ENCODE measurements around the gene PDC. TPM values are rescaled to one million over a fixed set of nuclear protein-coding genes. Genes with fewer than 3 reads are reported as not detected.
"Not testable (repeated sequence)": the region's sequence is repeated elsewhere in the genome, so short reads cannot be mapped to it uniquely, and the experiment has no call there.

PDC gene
- polyA plus RNA-seq, 1 donor (not counting 4 experiments of a cell fraction or from before 2014, with no cell fraction given), result not detected

GRCh38 chr1:186463926-186464325, 3.0 kb upstream of the PDC start:
- Histone ChIP-seq H3K9me3 (ENCODE audit: control insufficient read depth, low read depth, low read length) (no peaks in the 10 kb centered on the region), H3K36me3 (ENCODE audit: control insufficient read depth in 2 of 2, extremely low read depth in 1 of 2, insufficient read depth in 2 of 2, low read length in 2 of 2) (no peaks in the 10 kb centered on the region), H3K4me2 (ENCODE audit: control insufficient read depth, extremely low read depth, insufficient read depth, low read depth, low read length) (no peak overlapping the region), H3K27ac (ENCODE audit: control insufficient read depth, insufficient read depth, low read length) (no peak overlapping the region), H2AFZ (ENCODE audit: control insufficient read depth, low read length) (no peak overlapping the region), H3K9me1 (ENCODE audit: control insufficient read depth, extremely low read depth, insufficient read depth, low read length) (no peaks in the 10 kb centered on the region), H3K79me2 (ENCODE audit: control insufficient read depth, insufficient read depth, low read length) (no peaks in the 10 kb centered on the region), H3K27me3 (ENCODE audit: control insufficient read depth, extremely low read depth, insufficient read depth, low read length) (no peaks in the 10 kb centered on the region), H3K9ac (ENCODE audit: control insufficient read depth, extremely low read depth, insufficient read depth, low read length) (no peak overlapping the region), H3K4me1 (ENCODE audit: control insufficient read depth, extremely low read depth, insufficient read depth, low read length) (no peaks in the 10 kb centered on the region), H3K4me3 (ENCODE audit: control insufficient read depth in 2 of 3, extremely low read depth in 1 of 3, insufficient read depth in 2 of 3, low read depth in 1 of 3, low read length in 3 of 3) (no peak overlapping the region), H4K20me1 (ENCODE audit: control insufficient read depth, extremely low read depth, insufficient read depth, low read length) (no peaks in the 10 kb centered on the region)
- FAIRE-seq (no peak), DNase-seq (ENCODE audit: low read depth, low spot score) (no peak)
- dilution Hi-C loops (cut with MboI; ENCODE audit: extremely low pct_ligation_motif_present, low sequenced_read_pairs), result no loop called here
- TF ChIP-seq EZH2 (IDR thresholded peaks at IDR 0.05; ENCODE audit: low read length), result no peak
- TF ChIP-seq CTCF (optimal IDR thresholded peaks at IDR 0.05 in 1 of 3, IDR thresholded peaks at IDR 0.05 in 1 of 3, conservative IDR thresholded peaks at IDR 0.05 in 1 of 3; ENCODE audit: extremely low read depth in 1 of 3, insufficient read depth in 2 of 3, low read length in 3 of 3), result no peak

- Histone ChIP-seq H3K4me1 (ENCODE audit: control insufficient read depth, extremely low read depth, insufficient read depth, low read length) (no peaks in the 10 kb centered on the region), H3K4me2 (ENCODE audit: control insufficient read depth, extremely low read depth, insufficient read depth, low read depth, low read length) (no peak overlapping the region), H3K79me2 (ENCODE audit: control insufficient read depth, insufficient read depth, low read length) (no peaks in the 10 kb centered on the region), H3K36me3 (ENCODE audit: control insufficient read depth in 2 of 2, extremely low read depth in 1 of 2, insufficient read depth in 2 of 2, low read length in 2 of 2) (no peaks in the 10 kb centered on the region), H3K9ac (ENCODE audit: control insufficient read depth, extremely low read depth, insufficient read depth, low read length) (no peak overlapping the region), H3K9me3 (ENCODE audit: control insufficient read depth, low read depth, low read length) (no peaks in the 10 kb centered on the region), H2AFZ (ENCODE audit: control insufficient read depth, low read length) (no peak overlapping the region), H3K9me1 (ENCODE audit: control insufficient read depth, extremely low read depth, insufficient read depth, low read length) (no peaks in the 10 kb centered on the region), H3K27me3 (ENCODE audit: control insufficient read depth, extremely low read depth, insufficient read depth, low read length) (no peaks in the 10 kb centered on the region), H3K27ac (ENCODE audit: control insufficient read depth, insufficient read depth, low read length) (no peak overlapping the region), H4K20me1 (ENCODE audit: control insufficient read depth, extremely low read depth, insufficient read depth, low read length) (no peaks in the 10 kb centered on the region), H3K4me3 (ENCODE audit: control insufficient read depth in 2 of 3, extremely low read depth in 1 of 3, insufficient read depth in 2 of 3, low read depth in 1 of 3, low read length in 3 of 3) (no peak overlapping the region)
- DNase-seq (ENCODE audit: low read depth, low spot score), result no peak
- dilution Hi-C loops (cut with MboI; ENCODE audit: extremely low pct_ligation_motif_present, low sequenced_read_pairs), result no loop called here
- TF ChIP-seq EZH2 (IDR thresholded peaks at IDR 0.05; ENCODE audit: low read length), result no peak
- TF ChIP-seq CTCF (optimal IDR thresholded peaks at IDR 0.05 in 1 of 3, IDR thresholded peaks at IDR 0.05 in 1 of 3, conservative IDR thresholded peaks at IDR 0.05 in 1 of 3; ENCODE audit: extremely low read depth in 1 of 3, insufficient read depth in 2 of 3, low read length in 3 of 3), result no peak
- no peak for FAIRE-seq
These were observed 2.6 kb upstream of the PDC start for GRCh38 chr1:186463511-186463910.

GRCh38 chr1:186459161-186459560, 1.8 kb downstream of the PDC start:
- H3K4me2 ChIP-seq (ENCODE audit: control insufficient read depth, extremely low read depth, insufficient read depth, low read depth, low read length); H3K27me3 ChIP-seq (ENCODE audit: control insufficient read depth, extremely low read depth, insufficient read depth, low read length); H2AFZ ChIP-seq (ENCODE audit: control insufficient read depth, low read length); H3K4me3 ChIP-seq (ENCODE audit: control insufficient read depth in 2 of 3, extremely low read depth in 1 of 3, insufficient read depth in 2 of 3, low read depth in 1 of 3, low read length in 3 of 3); H3K79me2 ChIP-seq (ENCODE audit: control insufficient read depth, insufficient read depth, low read length); FAIRE-seq; DNase-seq (ENCODE audit: low read depth, low spot score); dilution Hi-C loops (cut with MboI; ENCODE audit: extremely low pct_ligation_motif_present, low sequenced_read_pairs); H3K36me3 ChIP-seq (ENCODE audit: control insufficient read depth in 2 of 2, extremely low read depth in 1 of 2, insufficient read depth in 2 of 2, low read length in 2 of 2); H3K27ac ChIP-seq (ENCODE audit: control insufficient read depth, insufficient read depth, low read length); H3K9me1 ChIP-seq (ENCODE audit: control insufficient read depth, extremely low read depth, insufficient read depth, low read length); H4K20me1 ChIP-seq (ENCODE audit: control insufficient read depth, extremely low read depth, insufficient read depth, low read length); H3K4me1 ChIP-seq (ENCODE audit: control insufficient read depth, extremely low read depth, insufficient read depth, low read length); H3K9ac ChIP-seq (ENCODE audit: control insufficient read depth, extremely low read depth, insufficient read depth, low read length); H3K9me3 ChIP-seq (ENCODE audit: control insufficient read depth, low read depth, low read length): not testable (repeated sequence)

Data from keratinocyte (primary cell).